NOMO-1 treated with dmso at 0.1 percent for 144 hours (cell line): Measurements from ENCODE around the gene UMODL1.

Experiments
- DNase-seq: peaks from one replicate; lab custom pipeline; 2025; ENCODE audit not compliant: unreplicated experiment; lab: John Stamatoyannopoulos, UW

UMODL1 gene, protein sequence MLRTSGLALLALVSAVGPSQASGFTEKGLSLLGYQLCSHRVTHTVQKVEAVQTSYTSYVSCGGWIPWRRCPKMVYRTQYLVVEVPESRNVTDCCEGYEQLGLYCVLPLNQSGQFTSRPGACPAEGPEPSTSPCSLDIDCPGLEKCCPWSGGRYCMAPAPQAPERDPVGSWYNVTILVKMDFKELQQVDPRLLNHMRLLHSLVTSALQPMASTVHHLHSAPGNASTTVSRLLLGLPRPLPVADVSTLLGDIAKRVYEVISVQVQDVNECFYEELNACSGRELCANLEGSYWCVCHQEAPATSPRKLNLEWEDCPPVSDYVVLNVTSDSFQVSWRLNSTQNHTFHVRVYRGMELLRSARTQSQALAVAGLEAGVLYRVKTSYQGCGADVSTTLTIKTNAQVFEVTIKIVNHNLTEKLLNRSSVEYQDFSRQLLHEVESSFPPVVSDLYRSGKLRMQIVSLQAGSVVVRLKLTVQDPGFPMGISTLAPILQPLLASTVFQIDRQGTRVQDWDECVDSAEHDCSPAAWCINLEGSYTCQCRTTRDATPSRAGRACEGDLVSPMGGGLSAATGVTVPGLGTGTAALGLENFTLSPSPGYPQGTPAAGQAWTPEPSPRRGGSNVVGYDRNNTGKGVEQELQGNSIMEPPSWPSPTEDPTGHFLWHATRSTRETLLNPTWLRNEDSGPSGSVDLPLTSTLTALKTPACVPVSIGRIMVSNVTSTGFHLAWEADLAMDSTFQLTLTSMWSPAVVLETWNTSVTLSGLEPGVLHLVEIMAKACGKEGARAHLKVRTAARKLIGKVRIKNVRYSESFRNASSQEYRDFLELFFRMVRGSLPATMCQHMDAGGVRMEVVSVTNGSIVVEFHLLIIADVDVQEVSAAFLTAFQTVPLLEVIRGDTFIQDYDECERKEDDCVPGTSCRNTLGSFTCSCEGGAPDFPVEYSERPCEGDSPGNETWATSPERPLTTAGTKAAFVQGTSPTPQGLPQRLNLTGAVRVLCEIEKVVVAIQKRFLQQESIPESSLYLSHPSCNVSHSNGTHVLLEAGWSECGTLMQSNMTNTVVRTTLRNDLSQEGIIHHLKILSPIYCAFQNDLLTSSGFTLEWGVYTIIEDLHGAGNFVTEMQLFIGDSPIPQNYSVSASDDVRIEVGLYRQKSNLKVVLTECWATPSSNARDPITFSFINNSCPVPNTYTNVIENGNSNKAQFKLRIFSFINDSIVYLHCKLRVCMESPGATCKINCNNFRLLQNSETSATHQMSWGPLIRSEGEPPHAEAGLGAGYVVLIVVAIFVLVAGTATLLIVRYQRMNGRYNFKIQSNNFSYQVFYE

DNA sequence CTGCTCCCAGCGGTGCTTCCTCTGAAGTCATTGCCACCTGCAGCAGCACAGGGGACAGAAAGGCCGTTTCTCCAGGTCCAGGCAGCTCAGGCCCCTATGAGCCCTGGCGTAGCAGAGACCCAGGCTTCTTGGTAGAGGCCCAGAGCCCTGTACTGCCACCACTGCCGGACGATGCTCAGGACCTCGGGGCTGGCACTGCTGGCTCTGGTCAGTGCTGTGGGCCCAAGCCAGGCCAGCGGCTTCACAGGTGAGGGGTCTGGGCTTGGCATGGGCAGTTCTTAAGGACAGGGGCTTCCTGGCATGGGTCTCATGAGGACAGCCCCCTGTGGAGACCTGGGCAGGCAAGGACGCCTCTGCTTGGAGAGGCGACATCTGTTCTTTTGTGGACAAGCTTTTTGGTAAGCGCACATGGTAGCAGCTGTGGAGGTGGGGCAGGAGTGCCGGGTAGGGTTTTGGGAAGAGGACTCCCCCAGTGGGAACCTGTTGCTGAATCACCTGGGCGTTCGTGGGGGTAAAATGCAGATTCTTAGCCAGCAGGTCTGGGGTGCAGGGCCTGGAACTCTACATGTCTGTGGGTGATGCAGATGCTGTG is at the start of gene UMODL1:
Gene UMODL1 (plus strand): TSS at position 172 of the 592 bp plus-strand sequence. CDS start 0 bp downstream, at position 172.
- no peak for DNase-seq

DNA sequence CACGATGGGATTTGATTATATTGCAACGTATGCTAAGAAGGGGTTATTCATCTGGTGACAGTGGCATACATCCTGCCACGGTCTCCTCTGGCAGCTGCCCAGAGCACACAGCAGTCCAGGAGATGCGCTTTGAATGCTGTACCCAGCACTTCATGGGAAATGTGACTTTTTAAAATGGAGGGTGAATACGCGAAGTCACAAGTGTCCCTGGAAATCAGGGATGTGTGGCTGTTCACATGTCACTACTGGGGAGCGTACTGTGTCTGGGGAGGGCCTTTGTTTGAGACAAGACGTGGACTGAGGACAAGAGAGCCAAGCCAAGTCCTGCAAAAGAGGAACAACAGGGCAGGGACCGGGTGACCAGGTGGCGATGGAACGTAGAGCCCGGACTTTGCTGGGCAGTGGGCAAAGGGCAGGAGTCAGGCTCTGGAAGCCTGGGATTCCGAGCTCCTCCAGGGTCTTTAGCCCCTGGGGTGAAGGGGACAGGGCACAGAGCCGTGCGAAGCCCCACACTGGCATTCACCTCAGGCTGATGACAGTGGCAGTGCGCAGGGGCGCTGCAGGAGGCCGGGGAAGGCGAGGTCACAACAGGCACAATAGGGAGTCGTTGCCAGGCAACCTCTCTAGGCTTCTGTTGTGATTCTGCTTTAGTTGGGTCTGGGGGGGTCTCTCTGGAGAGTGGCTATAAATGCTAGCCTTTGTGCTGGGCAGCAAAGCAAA is 49.6 kb upstream of the UMODL1 start:
- no peak for DNase-seq

DNA sequence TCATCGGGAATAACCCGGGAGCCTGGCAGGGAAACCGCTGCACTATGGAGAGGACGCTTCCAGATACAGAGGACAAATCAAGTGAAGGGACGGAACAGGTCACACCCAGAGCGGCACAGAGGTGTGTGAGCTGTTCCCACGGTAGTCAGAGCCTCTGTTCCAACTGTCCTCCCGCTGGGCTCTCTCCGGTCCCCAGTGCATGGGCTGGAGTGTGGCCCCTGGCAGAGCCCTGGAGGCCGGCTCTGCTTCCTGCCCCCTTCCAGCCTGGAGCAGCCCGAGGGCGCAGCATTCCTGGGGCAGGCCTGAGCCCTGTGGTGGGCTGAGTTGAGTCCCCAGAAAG is 49.1 kb upstream of the UMODL1 start:
- DNase-seq, result no peak

DNA sequence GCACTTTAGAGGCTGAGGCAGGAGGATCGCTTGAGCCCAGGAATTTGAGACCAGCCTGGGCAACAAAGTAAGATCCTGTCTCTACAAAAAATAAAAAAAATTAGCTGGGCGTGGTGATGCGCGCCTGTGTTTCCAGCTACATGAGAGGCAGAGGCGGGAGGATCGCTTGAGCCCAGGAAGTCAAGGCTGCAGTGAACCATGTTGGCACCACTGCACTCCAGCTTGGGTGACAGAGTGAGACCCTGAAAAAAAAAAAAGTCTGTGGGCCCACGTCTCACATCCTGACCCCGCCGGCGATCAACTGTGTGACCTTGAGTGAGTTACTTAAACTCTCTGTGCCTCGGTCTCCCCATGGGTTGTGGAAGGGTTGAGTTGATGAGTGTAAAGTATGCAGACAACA is 48.2 kb upstream of the UMODL1 start:
- DNase-seq, result no peak

DNA sequence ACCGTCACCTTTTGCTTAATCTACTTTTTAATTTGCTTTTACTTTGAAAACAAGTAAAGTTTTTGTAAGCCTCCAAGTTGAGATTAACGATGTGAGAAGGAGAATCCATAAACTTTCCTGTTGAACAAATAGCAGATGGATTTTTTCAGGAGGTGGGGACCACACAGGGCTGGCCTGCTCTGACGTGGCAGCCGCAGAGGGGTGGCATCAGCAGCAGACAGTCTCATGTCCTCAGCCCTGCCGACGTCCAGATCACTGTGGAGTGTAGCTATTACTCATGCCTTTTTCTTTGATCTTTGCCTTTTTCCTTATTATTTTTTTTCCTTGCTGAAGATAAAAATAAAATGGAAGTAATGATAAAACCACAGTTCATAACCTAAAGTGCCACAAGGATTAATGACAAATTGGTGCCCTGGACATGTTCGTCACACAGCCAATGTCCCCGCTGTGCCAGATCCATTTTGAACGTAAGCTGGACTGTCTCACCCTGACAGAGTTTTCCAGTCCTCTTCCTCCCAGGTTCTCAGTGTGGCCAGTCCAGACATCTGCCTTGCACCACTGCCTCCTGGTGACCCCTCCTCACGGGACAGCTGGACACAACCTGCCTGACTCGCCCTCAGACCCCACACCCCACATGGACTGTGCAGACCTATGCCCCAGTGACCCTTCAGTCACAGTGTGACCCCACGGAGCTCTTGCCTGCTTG is 45.6 kb upstream of the UMODL1 start:
- no peak for DNase-seq

DNA sequence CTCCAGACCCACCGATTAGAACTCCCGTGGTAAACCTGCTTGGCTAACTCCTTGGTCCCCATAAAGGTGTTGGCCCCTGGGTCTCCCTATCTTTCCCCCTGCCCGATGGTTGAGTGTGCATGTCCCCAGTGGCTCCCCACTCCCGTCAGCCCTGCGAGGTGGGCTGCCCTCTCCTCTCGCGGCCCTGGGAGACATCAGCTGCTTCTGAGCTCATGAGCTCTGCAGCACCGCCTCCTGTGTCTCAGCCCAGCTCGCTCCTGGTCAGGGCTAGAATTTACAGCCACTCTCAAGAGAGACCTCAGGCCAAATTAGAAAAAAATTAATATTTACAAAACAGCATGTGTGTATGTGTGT is 45.1 kb upstream of the UMODL1 start:
- DNase-seq, result no peak

DNA sequence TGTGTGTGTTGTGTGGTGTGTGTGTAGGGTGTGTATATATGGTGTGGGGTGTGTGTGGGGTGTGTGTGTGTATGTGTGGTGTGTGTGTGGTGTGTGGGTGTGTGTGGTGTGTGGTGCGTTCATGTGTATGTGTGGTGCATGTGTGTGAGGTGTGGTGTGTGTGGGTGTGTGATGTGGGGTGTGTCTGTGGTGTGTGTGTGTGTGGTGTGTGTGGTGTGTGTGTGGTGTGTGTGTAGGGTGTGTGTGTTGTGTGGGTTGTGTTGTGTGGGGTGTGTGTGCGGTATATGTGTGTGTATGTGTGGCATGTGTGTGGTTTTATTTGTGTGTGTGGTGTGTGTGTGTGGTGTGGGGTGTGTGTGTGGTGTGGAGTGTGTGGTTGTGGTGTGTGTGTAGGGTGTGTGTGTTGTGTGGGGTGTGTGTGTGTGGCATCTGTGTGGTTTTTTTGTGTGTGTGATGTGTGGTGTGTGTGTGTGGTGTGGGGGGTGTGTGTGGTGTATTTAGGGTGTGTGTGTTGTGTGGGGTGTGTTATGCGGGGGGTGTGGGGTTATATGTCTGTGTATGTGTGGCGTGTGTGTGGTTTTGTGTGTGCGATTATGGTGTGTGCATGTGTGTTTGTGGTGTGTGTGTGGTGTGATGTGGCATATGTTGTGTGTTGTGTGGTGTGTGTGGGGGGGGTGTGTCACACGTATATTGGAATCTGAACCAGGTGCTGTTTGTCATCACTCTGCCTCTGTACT is 43.9 kb upstream of the UMODL1 start:
- no peak for DNase-seq

DNA sequence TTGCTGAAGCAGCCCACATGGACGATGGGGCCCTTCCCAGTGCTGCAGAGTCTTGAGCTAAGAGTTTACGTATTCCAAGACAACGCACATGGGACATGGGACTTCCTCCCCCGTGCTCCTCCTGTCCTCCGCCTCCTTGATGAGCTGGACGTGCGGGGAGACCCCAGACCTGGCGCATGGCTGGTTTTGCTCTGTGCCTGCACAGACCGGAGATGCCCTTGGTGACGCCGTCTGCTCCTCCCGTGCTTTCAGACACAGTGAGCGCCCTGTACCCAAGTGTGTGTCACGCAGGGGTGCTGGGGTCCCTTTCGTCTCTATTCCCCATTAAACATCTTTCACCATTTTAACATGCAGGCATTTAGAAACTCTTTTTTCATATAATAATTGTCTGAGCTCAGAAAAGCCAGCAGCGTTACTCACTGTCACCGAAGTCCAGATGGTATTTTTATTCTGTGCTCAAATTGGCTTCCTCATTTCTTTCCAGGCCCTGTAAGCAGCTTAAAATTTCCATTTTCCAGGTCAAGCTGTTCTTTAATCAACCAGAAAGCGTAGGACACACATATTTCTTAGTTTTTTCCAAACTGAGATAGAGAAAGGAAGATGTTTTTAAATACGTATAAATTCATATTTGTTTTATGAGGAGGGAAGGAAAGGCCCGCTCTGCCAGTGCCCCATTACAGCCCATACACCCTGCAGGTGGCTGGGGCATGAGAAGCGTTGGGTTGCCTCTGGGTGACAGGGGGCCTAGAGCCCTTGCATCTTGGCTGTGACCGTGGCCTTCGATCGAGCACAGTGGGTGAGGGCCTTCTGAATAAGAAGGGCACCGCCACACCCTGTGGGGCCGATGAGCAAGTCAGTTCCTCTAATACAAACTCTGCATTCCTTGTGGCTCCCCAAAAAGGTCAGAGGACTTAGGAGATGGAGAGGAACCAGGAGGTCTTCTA is 43.0 kb upstream of the UMODL1 start:
- peak; percentile 19 for DNase-seq

DNA sequence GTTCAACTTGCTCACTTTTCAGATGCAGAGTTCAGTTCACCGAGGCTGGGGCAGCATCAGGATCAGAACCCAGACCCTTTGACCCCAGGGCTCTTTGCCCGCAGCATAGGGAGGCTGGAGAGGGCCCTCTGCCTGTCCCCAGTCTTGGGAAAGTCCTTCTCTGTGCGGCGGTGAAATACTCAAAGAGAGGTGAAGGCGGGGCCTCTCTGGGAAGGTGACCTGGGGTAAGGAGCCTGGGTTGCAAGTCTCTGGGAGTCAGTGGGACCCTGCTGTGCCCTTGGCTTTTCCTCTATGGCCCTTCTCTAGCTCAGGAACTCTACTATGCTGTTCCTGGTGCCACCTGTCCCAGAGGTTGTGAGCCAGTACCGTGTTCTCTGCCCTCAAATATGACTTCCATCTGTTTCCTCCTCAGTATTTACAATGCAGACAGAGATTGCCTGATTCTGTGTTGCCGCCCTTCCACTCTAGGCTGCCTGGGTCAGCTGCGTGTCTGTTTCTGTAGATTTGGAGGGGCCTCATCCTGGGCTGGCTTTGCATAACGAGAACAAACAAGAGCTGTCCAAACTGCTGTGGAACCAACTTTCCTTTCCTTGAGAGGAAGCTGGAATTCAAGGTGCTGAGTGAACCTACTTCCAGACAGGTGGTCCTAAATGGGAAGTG is 42.2 kb upstream of the UMODL1 start:
- DNase-seq, result no peak

DNA sequence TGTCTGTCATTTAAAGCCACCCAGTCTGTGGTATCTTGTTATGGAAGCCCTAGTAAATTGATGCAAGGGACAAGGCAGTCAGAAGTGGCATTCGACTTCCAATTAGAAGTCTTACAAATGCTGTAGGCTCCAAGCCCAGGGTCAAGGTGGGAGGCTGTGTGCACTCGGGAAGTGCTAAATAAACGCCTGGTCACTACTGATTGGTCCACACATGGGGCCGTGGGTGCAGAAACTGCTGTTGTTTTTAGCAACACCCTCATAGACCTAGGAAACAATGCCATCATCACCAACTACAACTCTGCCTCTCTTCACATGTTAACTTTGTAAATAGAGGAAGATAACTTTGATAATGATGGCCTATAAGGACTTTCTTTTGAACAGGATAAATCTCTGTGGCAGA is 40.8 kb upstream of the UMODL1 start:
- DNase-seq, result no peak

DNA sequence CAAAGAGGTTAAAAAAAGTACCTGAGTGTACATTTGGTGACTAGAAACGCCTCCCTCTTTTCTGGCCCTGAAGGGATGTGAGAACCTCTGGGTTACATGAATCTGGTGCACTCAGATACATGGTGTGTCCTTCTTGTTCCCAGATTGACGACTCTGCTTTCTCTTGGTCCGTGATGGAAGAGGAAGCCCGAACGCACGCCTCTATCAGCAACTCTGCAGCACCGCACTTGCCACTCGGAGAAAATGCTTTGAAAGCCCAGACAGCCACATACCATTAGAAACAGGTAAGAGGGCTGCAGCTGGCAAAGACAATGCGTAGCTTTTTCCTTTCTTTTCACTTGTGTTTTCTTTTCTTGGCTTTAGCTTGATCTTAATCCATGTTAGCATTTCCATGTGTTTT is 39.9 kb upstream of the UMODL1 start:
- DNase-seq, result no peak

DNA sequence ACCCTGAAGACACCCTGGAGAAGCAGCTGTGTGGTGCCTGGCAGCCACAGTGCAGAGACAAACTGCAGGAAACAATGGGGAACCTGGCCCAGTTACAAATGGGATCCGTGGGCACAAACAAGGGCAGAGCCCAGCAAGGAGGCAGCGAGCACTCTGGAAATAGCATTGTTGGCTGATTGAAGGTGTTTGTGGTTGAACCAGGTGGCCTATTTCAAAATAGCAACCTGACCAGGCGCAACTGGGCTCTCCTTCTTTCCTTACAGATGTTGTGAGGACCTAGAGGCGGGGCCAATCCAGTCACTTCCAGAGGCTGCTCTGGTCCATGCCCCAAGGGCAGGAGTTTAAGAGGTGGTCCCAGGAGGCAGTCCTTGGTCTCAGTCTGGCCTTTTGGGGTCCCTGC is 39.3 kb upstream of the UMODL1 start:
- DNase-seq, result no peak

DNA sequence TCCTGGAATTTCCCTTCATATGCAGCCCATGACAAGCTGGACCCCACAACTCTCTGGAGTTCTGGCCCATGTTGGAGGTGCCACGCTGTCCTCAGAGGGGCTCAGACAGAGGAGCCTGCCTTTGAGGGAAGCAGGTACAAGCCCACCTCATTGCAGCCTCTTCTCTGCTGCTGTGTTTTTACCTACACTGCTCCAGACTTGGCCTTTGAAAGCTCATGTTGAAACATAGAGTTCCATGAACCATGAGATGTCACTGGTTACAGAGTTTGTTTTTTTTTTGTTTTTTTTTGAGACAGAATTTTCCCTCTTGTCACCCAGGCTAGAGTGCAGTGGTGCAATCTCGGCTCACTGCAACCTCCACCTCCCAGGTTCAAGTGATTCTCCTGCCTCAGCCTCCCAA is 38.9 kb upstream of the UMODL1 start:
- no peak for DNase-seq

DNA sequence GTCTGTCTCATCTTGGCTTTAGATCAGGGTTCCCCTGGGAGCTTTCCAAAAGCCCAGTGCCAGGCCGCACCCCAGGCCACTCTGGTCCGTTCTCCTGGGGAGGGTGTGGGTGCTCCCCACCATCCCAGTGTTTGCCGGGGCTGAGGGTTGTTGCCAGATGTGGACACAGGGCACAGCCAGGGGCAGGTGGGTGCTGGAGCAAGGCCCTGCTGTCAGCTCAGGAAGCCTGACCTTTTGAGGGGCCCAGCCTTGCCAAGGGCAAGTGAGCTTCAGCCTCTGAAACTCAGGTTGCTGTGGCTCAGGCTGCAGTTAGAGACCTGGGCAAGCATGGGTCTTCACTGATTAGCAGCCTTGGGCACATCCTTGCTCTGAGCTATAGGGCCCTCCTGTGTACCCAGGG is 38.1 kb upstream of the UMODL1 start:
- no peak for DNase-seq

DNA sequence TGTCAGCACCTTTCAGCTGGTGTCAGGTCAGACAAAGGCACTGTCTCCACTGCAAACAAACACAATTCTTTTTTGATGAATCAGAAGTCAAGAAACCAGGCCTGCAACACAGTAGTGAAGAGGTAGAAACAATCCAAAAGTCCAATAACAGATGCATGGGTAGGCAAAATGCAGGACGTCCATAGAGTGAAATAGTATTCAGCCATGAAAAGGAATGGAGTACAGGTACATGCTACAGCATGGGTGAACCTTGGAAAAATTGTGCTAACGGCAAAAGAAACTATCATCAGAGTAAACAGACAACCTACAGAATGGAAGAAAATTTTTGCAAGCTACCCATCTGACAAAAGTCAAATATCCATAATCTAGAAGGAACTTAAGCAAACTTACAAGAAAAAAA is 34.8 kb upstream of the UMODL1 start:
- DNase-seq, result no peak

DNA sequence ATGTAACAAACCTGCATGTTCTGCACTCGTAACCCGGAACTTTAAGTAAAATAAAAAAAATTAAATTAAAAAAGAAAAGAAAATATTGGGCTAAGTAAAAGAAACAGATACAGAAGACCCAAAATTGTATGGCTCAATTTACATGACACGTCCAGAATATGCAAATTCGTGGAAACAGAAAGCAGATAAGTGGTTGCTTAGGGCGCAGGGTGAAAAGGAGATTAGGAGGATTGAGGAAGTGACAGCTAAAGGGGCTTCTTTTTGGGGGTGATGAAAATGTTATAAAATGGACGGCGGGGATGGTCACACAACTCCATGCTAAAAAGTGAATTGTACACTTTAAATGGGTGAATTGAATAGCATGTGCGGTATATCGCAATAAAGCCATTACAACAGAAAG is 33.6 kb upstream of the UMODL1 start:
- DNase-seq, result no peak

DNA sequence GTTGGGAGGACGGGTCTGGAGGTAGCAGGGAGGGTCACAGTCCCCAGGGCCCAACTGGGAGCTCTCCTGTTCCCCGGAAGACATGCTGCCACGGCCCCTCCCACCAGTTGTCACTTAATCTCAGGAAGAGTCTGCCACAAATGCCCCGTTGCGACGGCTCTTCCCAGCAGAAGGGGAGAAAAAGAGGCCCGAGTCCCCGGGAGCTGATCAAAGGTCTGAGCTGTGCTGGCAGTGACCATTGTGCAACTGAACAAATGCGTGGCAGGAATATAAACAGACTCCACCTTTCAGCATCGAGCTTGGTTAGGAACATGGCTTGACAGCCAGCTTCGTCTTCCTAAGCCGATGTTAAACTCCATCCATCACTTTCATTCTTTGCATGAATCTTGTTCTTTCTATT is 33.2 kb upstream of the UMODL1 start:
- DNase-seq, result no peak

DNA sequence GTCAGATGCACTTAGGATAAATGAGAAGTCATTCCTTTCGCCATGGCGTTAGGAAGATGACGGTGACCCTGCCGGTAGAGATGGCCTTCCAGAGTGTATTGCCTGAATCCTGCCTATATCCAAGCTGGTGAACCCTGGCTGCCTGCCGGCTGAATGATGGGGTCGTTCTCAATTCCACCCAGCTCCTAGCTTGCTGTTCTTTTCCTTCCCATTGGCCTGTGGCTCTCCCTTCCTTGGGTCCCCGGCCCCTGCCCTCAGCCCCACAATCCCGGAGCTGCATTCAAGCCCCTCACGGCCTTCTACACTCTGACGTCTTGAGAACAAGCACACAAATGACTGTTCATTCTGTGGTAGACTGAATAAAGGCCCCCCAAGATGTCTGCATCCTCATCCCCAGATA is 32.7 kb upstream of the UMODL1 start:
- no peak for DNase-seq
